HCT116 (cell line): ENCODE data around the gene COPS3. TPM values are rescaled to one million over a fixed set of nuclear protein-coding genes. Genes with fewer than 3 reads are reported as not detected.

Experiments
- ATAC-seq: fragments of 200-7000 bp; cut with Tn5 transposase; 2 replicates; pipeline ENCODE4 v1.9.1; 2020; ENCODE audit warnings: mild to moderate bottlenecking, moderate library complexity
- BruUV-seq: library from RNA; stranded (reverse); fragments of 400-500 nt; replicated peaks from 2 replicates; lab custom pipeline; 2021; lab: Mats Ljungman, UMichigan
- CTCF ChIA-PET: fragments of 300-600 bp; sonication (Branson Sonifier 250); formaldehyde crosslinking; loops from one replicate; lab custom pipeline; 2021; ENCODE audit warnings: antibody characterized with exemption; lab: Charles Lee
- POLR2A ChIA-PET: fragments of 300-600, 350-600 bp; sonication (Branson Sonifier 250); formaldehyde crosslinking; loops from one replicate; lab custom pipeline; 2021; ENCODE audit warnings: antibody characterized with exemption; lab: Charles Lee
- RAD21 ChIA-PET, 2 experiments: fragments of 300-600 bp; sonication (Branson Sonifier 250); formaldehyde crosslinking; loops; one replicate each; lab custom pipeline; 2023; ENCODE audit warnings: low total read pairs in 2 of 2; ENCODE audit not compliant: uncharacterized antibody in 2 of 2, unreplicated experiment in 2 of 2, low non-redundant PET in 1 of 2; lab: Charles Lee
- DNase-seq: peaks from one replicate; pipeline ENCODE4 v3.0.0-alpha.2; 2010; ENCODE audit warnings: low read depth, low spot score
- H2AFZ ChIP-seq: fragments of 200-600 bp; shearing (Covaris generic), sonication (generic); 2 replicates; pipeline ENCODE4 v1.6.1; 2017; ENCODE audit warnings: low read depth, mixed run types, mixed read lengths, antibody characterized with exemption, low read length; ENCODE audit not compliant: poor library complexity, severe bottlenecking
- H3K27ac ChIP-seq: 2 replicates; pipeline ENCODE4 v1.5.1; 2012; ENCODE audit warnings: low read depth, low read length
- H3K27me3 ChIP-seq: fragments of 200-600 bp; sonication (generic); 2 replicates; pipeline ENCODE4 v1.6.1; 2016; ENCODE audit warnings: mixed run types, low read length, mixed read lengths; ENCODE audit not compliant: insufficient read depth
- H3K36me3 ChIP-seq, 2 experiments: fragments of 200-500 bp in 1 of 2; fragments of 200-600 bp in 1 of 2; sonication (Bioruptor generic) in 1 of 2; sonication (generic) in 1 of 2; 2 replicates each; pipeline versions ENCODE4 v1.5.1 to v1.6.1; 2014 to 2016; ENCODE audit warnings: low read length in 2 of 2, inconsistent platforms in 1 of 2, mixed read lengths in 1 of 2, mixed run types in 1 of 2; ENCODE audit not compliant: insufficient read depth in 2 of 2, control insufficient read depth in 1 of 2
- H3K4me1 ChIP-seq, 2 experiments: fragments of 200-600 bp in 1 of 2; sonication (generic) in 1 of 2; 2 replicates each; pipeline versions ENCODE4 v1.5.1 to v1.6.1; 2012 to 2017; ENCODE audit warnings: low read length in 2 of 2, inconsistent platforms in 1 of 2, mild to moderate bottlenecking in 1 of 2, mixed read lengths in 1 of 2, mixed run types in 1 of 2, moderate library complexity in 1 of 2; ENCODE audit not compliant: insufficient read depth in 2 of 2, control insufficient read depth in 1 of 2
- H3K4me2 ChIP-seq: fragments of 200-600 bp; sonication (generic); 2 replicates; pipeline ENCODE4 v1.6.1; 2017; ENCODE audit warnings: mixed run types, low read length, mixed read lengths
- H3K4me3 ChIP-seq, 2 experiments: fragments of 200-600 bp in 1 of 2; sonication (generic) in 1 of 2; replicated peaks in 1 of 2; 2 replicates each; pipeline ENCODE4 v1.5.1; 2011 to 2016; ENCODE audit warnings: low read length in 2 of 2, control low read depth in 1 of 2, low read depth in 1 of 2, mild to moderate bottlenecking in 1 of 2, mixed read lengths in 1 of 2, mixed run types in 1 of 2
- H3K79me2 ChIP-seq: fragments of 200-600 bp; sonication (generic); 2 replicates; pipeline ENCODE4 v1.6.1; 2017; ENCODE audit warnings: mild to moderate bottlenecking, mixed run types, low read length, moderate library complexity, mixed read lengths; ENCODE audit not compliant: insufficient read depth
- H3K9ac ChIP-seq: fragments of 200-600 bp; sonication (generic); 2 replicates; pipeline ENCODE4 v1.6.1; 2016; ENCODE audit warnings: low read length, mixed read lengths
- H3K9me2 ChIP-seq: fragments of 200-600 bp; sonication (generic), shearing (Covaris generic); 2 replicates; pipeline ENCODE4 v1.6.1; 2017; ENCODE audit warnings: mixed run types, mild to moderate bottlenecking, moderate library complexity; ENCODE audit not compliant: insufficient read depth
- H3K9me3 ChIP-seq, 2 experiments: fragments of 200-500 bp in 1 of 2; fragments of 200-600 bp in 1 of 2; sonication (Bioruptor generic) in 1 of 2; sonication (generic) in 1 of 2; 2 replicates each; pipeline ENCODE4 v1.6.1; 2014 to 2017; ENCODE audit warnings: low read length in 2 of 2, mixed read lengths in 2 of 2, inconsistent platforms in 1 of 2, low read depth in 1 of 2, mild to moderate bottlenecking in 1 of 2, mixed run types in 1 of 2, moderate library complexity in 1 of 2; ENCODE audit not compliant: control insufficient read depth in 1 of 2, insufficient read depth in 1 of 2
- H4K20me1 ChIP-seq: fragments of 200-600 bp; sonication (generic), shearing (Covaris generic); 2 replicates; pipeline ENCODE4 v1.6.1; 2017; ENCODE audit warnings: mixed run types, mild to moderate bottlenecking, moderate library complexity; ENCODE audit not compliant: insufficient read depth
- CTCF ChIP-seq, 3 experiments: fragments of 200-600 bp in 1 of 3; sonication (generic) in 1 of 3; IDR thresholded peaks in 2 of 3; conservative IDR thresholded peaks in 1 of 3; 2 replicates each; pipeline ENCODE4 v1.5.1; 2012 to 2017; ENCODE audit warnings: low read depth in 2 of 3, low read length in 2 of 3, antibody characterized with exemption in 1 of 3, borderline replicate concordance in 1 of 3, control low read depth in 1 of 3, mild to moderate bottlenecking in 1 of 3, mixed read lengths in 1 of 3, mixed run types in 1 of 3, moderate library complexity in 1 of 3; ENCODE audit not compliant: insufficient read depth in 1 of 3
- EZH2 ChIP-seq: fragments of 200-600 bp; sonication (generic); IDR thresholded peaks from 2 replicates; pipeline ENCODE4 v1.6.1; 2017; ENCODE audit warnings: antibody characterized with exemption, mixed run types
- EZH2phosphoT487 ChIP-seq: fragments of 200-600 bp; IDR thresholded peaks from 2 replicates; pipeline ENCODE4 v1.6.1; 2018; ENCODE audit warnings: antibody characterized with exemption, borderline replicate concordance
- FOSL1 ChIP-seq: IDR thresholded peaks from 2 replicates; pipeline ENCODE4 v1.6.1; 2012; ENCODE audit warnings: low read depth
- POLR2A ChIP-seq: IDR thresholded peaks from 2 replicates; pipeline ENCODE4 v1.7.0; 2011; ENCODE audit warnings: borderline replicate concordance; ENCODE audit not compliant: insufficient read depth, insufficient read length; ENCODE audit errors: extremely low read depth
- SP1 ChIP-seq: IDR thresholded peaks from 2 replicates; pipeline ENCODE4 v1.6.1; 2012; ENCODE audit warnings: low read depth
- TCF7L2 ChIP-seq: IDR thresholded peaks from 2 replicates; pipeline ENCODE4 v1.7.0; 2011; ENCODE audit warnings: borderline replicate concordance, inconsistent platforms; ENCODE audit not compliant: insufficient read depth, insufficient read length; ENCODE audit errors: extremely low read depth
- ZNF274 ChIP-seq: fragments of 200-500 bp; sonication (Bioruptor generic); IDR thresholded peaks from 2 replicates; pipeline ENCODE4 v1.6.1; 2014; ENCODE audit warnings: mild to moderate bottlenecking, low read depth, low read length, inconsistent platforms
- intact Hi-C: fragments of 100-400 bp; cut with micrococcal nuclease; formaldehyde crosslinking; loops from 2 replicates; pipeline ENCODE4 v1.10.0; 2022
- total RNA-seq: library from RNA; stranded (reverse); gene quantifications from one replicate; pipeline ENCODE4 v1.2.1, GENCODE V29; 2021; ENCODE audit not compliant: unreplicated experiment

Gene COPS3
- total RNA-seq, 1 experiment from 2014 or later, result 99.0 TPM

GRCh38 chr17:17216236-17216635 lies 64.8 kb downstream of the COPS3 start:
- RAD21 ChIA-PET, result no interaction called here
- no peaks in the 10 kb centered on the region for H3K4me1 ChIP-seq

More at GRCh38 chr17:17216236-17216635, 64.8 kb downstream of the COPS3 start:
- H3K9ac ChIP-seq, result no peak overlapping the region
- intact Hi-C loops, result no loop called here
- no peak overlapping the region for H2AFZ ChIP-seq
- H3K36me3 ChIP-seq, result peaks cover 6 to 34% of the 10 kb centered on the region in 2 experiments; a peak in 3 of 4 replicates
- no peak for DNase-seq
- no peak overlapping the region for H3K4me3 ChIP-seq
- no TSS peak for BruUV-seq
- H4K20me1 ChIP-seq, result no peaks in the 10 kb centered on the region
- H3K79me2 ChIP-seq, result no peaks in the 10 kb centered on the region
- H3K9me3 ChIP-seq, result no peaks in the 10 kb centered on the region
- no peak overlapping the region for H3K27ac ChIP-seq
- no peaks in the 10 kb centered on the region for H3K27me3 ChIP-seq
- H3K9me2 ChIP-seq, result no peaks in the 10 kb centered on the region
- POLR2A ChIA-PET, result no interaction called here
- CTCF ChIA-PET, result no interaction called here
- no peak overlapping the region for H3K4me2 ChIP-seq
- ATAC-seq, result no peak
- TF ChIP-seq ZNF274, result no peak
- no peak for TF ChIP-seq EZH2phosphoT487
- TF ChIP-seq POLR2A, result no peak
- no peak for TF ChIP-seq SP1
- TF ChIP-seq FOSL1, result no peak
- TF ChIP-seq CTCF (IDR thresholded peaks at IDR 0.05 in 2 of 3, conservative IDR thresholded peaks at IDR 0.05 in 1 of 3; ENCODE audit: borderline replicate concordance in 1 of 3, insufficient read depth in 1 of 3, low read depth in 2 of 3, low read length in 2 of 3), result no peak
- TF ChIP-seq EZH2, result no peak
- no peak for TF ChIP-seq TCF7L2
